Activated CD4-positive, CD25-positive, alpha-beta regulatory T cell (primary cell): Measurements from ENCODE around the gene TMEM51.

ENCODE experiments used
- DNase-seq, 4 experiments: peaks; one replicate each; lab custom pipeline; 2025; lab: John Stamatoyannopoulos, UW

The TMEM51 gene

GRCh38 chr1:15196807-15197530 lies 43.4 kb downstream of the TMEM51 start:
- DNase-seq: no peak

DNA sequence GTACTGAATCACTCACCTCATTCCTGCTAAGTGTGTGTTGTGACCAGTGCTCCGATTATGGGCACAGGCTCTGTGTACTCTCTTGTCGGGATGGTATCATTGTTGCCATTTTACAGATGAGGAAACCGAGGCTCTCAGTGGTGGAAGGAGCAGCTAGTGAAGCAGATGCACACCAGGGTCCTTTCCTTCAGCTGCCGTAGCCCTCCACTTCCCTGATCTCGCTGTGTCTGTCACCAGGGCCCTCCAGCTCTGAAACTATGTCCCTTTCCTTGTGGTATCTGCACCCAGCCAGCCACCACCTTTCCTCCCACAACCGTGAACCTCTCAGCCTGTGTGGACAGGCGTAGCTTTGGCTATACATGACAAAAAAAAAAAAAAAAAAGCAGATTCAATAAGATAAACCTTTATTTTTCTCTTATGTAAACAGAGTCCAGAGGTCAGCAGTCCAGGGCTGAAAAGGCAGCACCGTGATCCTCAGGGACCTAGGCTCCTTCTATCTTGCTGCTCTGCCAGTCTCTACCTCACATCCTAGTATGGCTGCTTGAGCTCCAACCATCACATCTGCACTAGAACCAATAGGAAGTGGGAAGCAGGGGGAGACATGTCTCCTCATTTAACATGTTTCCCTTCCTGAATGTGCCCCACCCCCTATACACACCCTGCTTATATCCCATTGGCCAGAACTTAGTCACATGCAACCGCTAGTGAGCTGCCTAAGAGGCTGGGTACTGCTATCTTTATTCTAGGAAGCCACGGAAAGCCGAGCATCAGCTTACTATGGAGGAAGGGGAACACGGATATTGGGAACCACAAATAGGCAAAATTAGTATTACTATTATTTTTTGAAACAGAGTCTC lies 44.3 kb downstream of the TMEM51 start:
- DNase-seq: no peak

GRCh38 chr1:15198684-15199083 lies 45.1 kb downstream of the TMEM51 start:
- DNase-seq: no peak

DNA sequence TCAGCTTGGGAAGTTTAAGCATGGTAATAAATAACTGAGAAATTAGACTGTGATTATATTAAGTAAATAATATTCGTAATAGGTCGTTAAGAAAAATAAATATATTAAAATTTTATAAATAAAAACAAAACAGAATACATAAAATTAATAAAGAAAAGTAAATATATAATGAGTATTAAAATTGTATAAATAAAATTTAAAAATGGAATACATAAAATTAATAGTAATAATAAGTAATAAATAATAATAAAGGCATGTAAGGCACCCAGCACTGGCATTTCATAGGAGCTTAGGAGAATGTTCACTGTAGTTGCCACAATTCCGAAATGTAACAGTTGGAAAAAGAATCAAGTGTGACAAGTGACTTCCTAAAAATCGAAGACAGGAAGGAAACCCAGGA lies 47.7 kb downstream of the TMEM51 start:
- DNase-seq: no peak

DNA sequence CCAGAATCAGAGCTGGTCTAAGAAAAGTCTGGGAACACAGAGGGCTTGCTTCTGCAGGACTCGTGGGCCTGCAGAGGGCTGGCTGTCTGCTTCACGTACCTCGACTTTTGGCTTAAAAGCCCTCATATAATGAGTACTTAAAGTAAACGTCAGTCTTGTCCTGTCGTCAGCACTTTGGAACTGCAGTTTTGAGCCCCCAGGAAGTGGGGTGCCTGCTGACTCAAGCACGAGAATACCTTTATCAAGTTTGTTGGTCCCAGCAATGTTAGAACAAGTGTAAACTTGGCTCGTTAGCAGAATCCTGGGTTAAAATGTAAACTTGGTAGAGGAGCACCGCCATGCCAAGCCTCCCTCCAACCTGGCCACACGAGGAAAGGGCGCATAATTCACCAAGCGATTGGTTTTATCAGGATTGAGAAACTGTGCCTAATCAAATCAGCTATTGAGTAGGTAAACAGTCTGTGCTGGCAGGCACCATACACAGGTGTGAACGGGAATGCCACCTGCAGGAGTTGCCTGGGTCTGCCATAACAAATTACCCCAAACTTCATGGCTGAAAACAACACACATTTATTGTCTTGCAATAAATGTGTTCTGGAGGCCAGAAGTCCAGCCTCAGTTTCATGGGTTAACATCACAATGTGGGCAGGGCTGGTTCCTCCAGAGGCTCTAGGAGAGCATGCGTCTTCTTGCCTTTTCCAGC lies 48.5 kb downstream of the TMEM51 start:
- no peak for DNase-seq

GRCh38 chr1:15204931-15205330 lies 51.4 kb downstream of the TMEM51 start:
- no peak for DNase-seq

GRCh38 chr1:15205586-15206346 lies 52.2 kb downstream of the TMEM51 start:
- DNase-seq: no peak

GRCh38 chr1:15206418-15207030 lies 53.0 kb downstream of the TMEM51 start:
- no peak for DNase-seq

DNA sequence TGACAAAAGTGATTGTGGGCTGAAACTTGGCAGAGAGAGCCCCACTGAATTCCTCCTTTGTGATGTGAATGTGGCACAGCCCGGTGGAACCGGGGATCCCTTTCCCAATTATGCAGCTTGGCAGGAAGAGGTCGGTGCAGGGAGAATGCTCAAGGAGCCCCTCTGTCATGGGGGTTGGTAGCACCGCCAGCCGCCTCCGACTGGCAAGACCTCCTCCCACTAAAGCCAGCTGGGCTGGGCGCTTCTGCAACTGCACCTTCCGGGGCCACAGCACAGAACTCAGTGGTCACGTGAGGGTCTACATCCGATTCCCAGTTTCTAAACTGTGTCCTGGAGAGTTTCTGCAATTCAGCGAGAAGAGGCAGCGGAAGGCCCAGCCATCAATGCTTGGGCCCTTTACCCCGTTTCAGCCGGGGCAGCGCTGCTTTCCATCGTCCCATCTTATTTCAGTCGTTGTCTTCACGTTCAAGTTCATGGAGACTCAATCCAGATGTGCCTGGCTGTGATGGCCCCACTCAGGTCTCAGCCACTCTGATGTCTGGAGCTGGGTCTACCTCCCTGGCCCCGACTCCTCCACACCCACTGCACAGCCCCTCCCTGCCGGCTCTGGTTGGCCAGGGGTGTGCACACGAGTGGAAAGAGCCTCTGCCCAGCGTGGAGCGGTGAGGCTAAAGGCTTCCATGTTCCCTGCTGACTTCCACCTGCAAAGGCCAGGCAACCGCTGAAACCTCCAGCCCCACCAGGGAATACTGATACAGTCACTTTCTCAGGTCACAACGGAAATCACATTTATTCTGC lies 53.7 kb downstream of the TMEM51 start:
- no peak for DNase-seq

DNA sequence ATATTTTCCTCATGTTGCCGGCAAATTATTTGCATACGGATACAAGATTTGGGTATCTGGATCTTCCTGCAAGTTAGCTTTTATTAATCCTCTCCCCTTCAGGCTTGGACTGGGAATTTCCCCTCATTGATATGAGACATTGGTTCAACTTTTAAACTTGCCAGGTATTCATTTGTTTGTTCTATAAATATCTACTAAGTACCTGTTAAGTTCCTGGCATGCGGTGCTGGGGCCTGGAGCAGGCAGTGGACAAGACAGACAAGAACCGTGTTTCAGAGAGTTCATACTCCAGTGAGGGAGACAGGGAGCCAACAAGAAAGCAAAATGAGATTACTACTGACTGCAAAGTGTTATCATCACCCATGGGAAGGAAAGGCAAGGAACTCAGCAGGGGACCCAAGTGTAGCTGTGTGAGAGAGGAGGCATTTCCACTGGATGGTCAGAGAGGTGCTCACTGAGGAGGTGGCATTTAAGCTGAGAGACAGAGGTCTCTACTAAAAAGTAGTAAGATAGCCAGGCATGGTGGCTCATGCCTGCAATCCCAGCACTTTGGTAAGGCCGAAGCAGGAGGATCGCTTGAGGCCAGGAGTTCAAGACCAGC lies 54.4 kb downstream of the TMEM51 start:
- DNase-seq: no peak

DNA sequence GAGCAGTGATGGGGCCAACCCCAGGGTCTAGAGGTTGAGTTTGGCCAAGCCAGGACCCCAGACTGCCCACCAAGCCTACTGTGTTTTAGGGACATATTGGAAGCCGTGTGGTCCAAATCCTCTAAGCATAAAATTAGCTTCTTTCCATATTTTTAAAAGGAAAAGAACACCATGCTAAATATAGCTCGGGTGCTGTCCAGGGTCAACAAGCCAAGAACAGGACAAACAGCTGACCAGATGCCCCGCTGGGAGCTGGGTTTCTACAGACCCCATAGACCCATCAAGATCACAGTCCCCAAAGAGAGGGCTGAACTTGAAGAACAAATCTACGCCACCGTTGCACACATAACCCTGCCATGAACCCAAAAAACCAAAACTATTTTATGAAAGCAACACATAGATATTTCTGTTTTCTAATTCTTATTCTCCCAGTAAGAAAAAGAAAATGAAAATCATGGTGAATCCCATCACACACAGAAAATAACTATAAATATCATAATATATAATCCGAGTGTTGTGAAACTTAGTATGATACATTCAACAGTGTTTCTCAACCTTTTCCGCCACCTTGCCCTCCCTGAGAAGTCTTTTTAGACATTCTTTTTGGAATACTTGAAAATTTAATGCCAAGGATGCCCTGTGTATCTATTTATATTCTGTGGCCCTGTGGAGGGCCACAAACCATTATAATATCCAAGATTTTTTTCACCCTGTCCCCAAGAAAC lies 57.3 kb downstream of the TMEM51 start:
- DNase-seq: no peak

DNA sequence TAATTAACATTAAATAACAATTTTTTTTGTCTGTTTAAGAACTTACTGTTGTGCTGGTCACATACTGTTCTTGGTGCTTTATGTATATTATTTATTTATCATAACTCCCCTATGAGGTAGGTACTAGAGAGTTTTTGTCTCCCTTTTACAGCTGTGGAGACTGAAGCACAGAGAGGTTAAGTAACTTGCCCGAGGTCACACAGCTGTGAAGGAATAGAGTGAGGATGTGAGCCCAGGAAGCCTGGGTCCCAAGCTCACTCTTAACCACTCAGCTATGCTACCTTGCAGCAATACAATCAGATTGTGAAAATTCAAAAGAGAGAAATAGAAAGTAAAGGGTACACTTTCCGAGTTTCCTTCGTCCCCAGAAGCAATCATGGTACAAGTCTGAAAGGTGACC lies 57.9 kb downstream of the TMEM51 start:
- no peak for DNase-seq

DNA sequence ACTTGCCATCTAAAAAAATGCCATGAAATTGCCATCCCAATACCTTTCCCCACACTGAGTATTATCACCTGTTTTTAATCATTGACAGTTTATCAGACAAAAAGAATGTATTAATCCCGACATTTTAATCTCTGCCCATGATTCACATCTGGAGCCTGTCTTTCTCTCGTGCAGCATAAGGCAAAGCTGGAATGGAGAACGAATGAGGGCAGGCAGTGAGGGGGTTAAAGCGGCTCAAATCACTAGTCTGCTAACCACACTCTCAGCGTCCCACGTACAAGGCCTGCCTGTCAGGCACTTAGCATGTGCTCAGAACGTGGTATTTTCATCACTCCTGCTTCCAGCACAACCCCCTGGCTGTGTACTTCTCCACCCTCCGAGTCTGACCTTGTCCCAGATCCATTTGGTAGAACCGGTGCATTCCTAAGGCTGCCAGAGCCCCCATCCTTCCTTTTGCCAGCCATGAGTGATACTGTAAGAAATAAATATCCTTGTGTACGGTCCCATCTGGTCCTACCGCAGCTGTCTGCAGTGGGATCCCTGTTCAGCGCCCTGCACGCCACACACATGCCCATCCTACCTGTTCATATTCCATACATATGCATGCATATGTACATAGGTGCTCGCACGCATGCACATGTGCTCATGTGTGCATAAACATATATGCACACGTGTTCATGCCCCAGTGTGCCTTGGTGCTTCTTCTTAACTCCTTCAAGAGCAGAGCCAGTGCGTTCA lies 58.8 kb downstream of the TMEM51 start:
- DNase-seq: no peak

DNA sequence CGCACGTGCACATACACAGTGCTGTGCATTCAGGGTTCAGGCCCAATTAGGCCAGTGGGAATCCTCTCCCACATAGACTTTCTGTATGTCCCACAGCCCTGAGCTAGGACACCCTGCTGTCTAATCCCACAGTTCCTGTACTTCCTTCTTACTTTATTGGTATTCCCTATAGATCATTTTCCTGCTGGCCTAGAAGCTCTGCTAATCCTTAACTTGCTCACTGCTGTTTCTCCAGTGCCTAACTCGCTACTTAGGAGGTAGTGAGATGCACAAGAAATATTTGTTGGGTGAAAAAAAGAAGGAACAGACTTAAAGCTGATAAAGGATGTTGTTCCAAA lies 59.4 kb downstream of the TMEM51 start:
- DNase-seq: no peak

- DNase-seq: no peak
Measured at GRCh38 chr1:15213341-15213821, 59.8 kb downstream of the TMEM51 start.

- no peak for DNase-seq
Measured at GRCh38 chr1:15214527-15214926, 61.0 kb downstream of the TMEM51 start.

- no peak for DNase-seq
Measured at GRCh38 chr1:15215116-15215515, 61.6 kb downstream of the TMEM51 start.

DNA sequence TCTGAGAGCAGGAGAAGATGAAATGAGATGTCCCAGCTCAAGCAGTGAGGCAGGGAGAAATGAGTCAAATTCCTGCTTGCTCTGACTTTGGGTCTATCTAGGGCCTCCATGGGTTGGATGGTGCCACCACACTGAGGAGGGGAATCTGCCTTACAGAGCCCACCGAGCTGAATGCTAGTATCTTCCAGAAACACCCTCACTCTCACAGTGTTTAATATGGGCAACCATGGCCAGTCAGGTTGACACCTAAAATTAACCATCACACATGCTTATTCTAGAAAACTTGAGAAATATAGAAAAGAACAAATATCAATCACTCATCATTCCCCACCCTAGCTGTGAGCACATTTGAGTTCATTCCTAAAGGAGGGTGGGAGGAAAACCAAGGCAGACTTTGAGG lies 64.1 kb downstream of the TMEM51 start:
- DNase-seq: no peak
